K562 (cell line): ENCODE data around the gene COPS9. TPM values are rescaled to one million over a fixed set of nuclear protein-coding genes. Genes with fewer than 3 reads are reported as not detected.

ENCODE experiments used
- ATAC-seq: fragments of 200-7000 bp; cut with Tn5 transposase; 3 replicates; pipeline ENCODE4 v1.9.1; 2020; ENCODE audit warnings: moderate library complexity
- BruUV-seq: library from RNA; stranded (reverse); fragments of 400-500 nt; replicated peaks from 2 replicates; lab custom pipeline; 2021; lab: Mats Ljungman, UMichigan
- CTCF ChIA-PET: fragments of 300-600 bp; formaldehyde crosslinking; extraction: SDS; loops from one replicate; lab custom pipeline; 2021; ENCODE audit warnings: low intra/inter-chr PET ratio; lab: Yijun Ruan, JAX
- POLR2A ChIA-PET: fragments of 300-600, 350-650 bp; sonication (Branson Sonifier 250); formaldehyde crosslinking; extraction: SDS; loops from one replicate; lab custom pipeline; 2021; ENCODE audit warnings: antibody characterized with exemption, inconsistent platforms; lab: Yijun Ruan, JAX
- DNase-seq, 4 experiments: peaks; one replicate each; pipeline versions ENCODE4 v3.0.0 to v3.0.0-alpha.2; 2011 to 2018; ENCODE audit warnings: low spot score in 3 of 4, mixed read lengths in 3 of 4; ENCODE audit errors: extremely low read depth in 1 of 4
- FAIRE-seq: peaks from 2 replicates; lab custom pipeline; 2011; peaks lifted over from hg19 to GRCh38; lab: Jason Lieb, UNC
- H2AFZ ChIP-seq: 2 replicates; pipeline ENCODE4 v1.6.0; 2011; ENCODE audit warnings: low read depth, low read length, control low read depth, inconsistent platforms
- H3K27ac ChIP-seq: fragments of 200-600 bp; 3 replicates; pipeline ENCODE4 v1.8.0; 2011; ENCODE audit warnings: low read depth, mild to moderate bottlenecking, control low read depth, inconsistent platforms, low read length, moderate library complexity, mixed read lengths; ENCODE audit errors: extremely low read depth
- H3K27me3 ChIP-seq, 2 experiments: fragments of 300-600 bp in 1 of 2; 2 replicates in 1 of 2; 3 replicates in 1 of 2; pipeline versions ENCODE4 v1.6.0 to v1.8.0; 2011; ENCODE audit warnings: inconsistent platforms in 2 of 2, low read length in 2 of 2, mild to moderate bottlenecking in 1 of 2, mixed read lengths in 1 of 2, moderate library complexity in 1 of 2; ENCODE audit not compliant: control insufficient read depth in 2 of 2, insufficient read depth in 2 of 2
- H3K36me3 ChIP-seq: fragments of 300-600 bp; 3 replicates; pipeline ENCODE4 v1.8.0; 2011; ENCODE audit warnings: mild to moderate bottlenecking, low read length, inconsistent platforms; ENCODE audit not compliant: control insufficient read depth, insufficient read depth
- H3K4me1 ChIP-seq, 2 experiments: fragments of 200-600 bp in 1 of 2; replicated peaks in 1 of 2; 2 replicates in 1 of 2; 3 replicates in 1 of 2; pipeline versions ENCODE4 v1.5.1 to v1.8.0; 2011; ENCODE audit warnings: inconsistent platforms in 2 of 2, low read length in 2 of 2, mild to moderate bottlenecking in 1 of 2, mixed read lengths in 1 of 2, moderate library complexity in 1 of 2; ENCODE audit not compliant: control insufficient read depth in 2 of 2, insufficient read depth in 2 of 2
- H3K4me2 ChIP-seq: 2 replicates; pipeline ENCODE4 v1.6.1; 2011; ENCODE audit warnings: low read length, control low read depth, inconsistent platforms, mixed read lengths; ENCODE audit not compliant: insufficient read depth
- H3K4me3 ChIP-seq: fragments of 200-600 bp; sonication (generic), shearing (Covaris generic); 2 replicates; pipeline ENCODE4 v1.5.1; 2016; ENCODE audit warnings: control low read depth, inconsistent platforms
- H3K79me2 ChIP-seq: fragments of 200-600 bp; 3 replicates; pipeline ENCODE4 v1.8.0; 2011; ENCODE audit warnings: low read length, inconsistent platforms; ENCODE audit not compliant: control insufficient read depth, insufficient read depth
- H3K9ac ChIP-seq, 2 experiments: 2 replicates each; pipeline versions ENCODE4 v1.6.0 to v1.6.1; 2011; ENCODE audit warnings: low read depth in 2 of 2, low read length in 2 of 2, control low read depth in 1 of 2, inconsistent platforms in 1 of 2, mild to moderate bottlenecking in 1 of 2, mixed read lengths in 1 of 2; ENCODE audit not compliant: insufficient read depth in 1 of 2
- H3K9me1 ChIP-seq: one replicate; pipeline ENCODE4 v1.6.0; 2011; ENCODE audit warnings: inconsistent platforms, mild to moderate bottlenecking, low read length, moderate library complexity; ENCODE audit not compliant: control insufficient read depth, insufficient read depth
- H3K9me3 ChIP-seq: replicated peaks from 2 replicates; pipeline ENCODE4 v1.5.1; 2011; ENCODE audit warnings: low read depth, low read length, inconsistent platforms; ENCODE audit not compliant: control insufficient read depth, insufficient read depth
- H4K20me1 ChIP-seq: replicated peaks from 2 replicates; pipeline ENCODE4 v1.6.1; 2011; ENCODE audit warnings: low read length, inconsistent platforms, mixed read lengths; ENCODE audit not compliant: control insufficient read depth, insufficient read depth
- BRF1 ChIP-seq: IDR thresholded peaks from 3 replicates; pipeline ENCODE4 v1.6.1; 2011; ENCODE audit warnings: borderline replicate concordance, mild to moderate bottlenecking; ENCODE audit not compliant: insufficient read length; ENCODE audit errors: extremely low read depth
- HMG20B ChIP-seq: fragments of 250-450 bp; sonication (Bioruptor Pico); IDR thresholded peaks from 2 replicates; pipeline ENCODE4 v1.5.0; 2021; ENCODE audit warnings: mild to moderate bottlenecking
- IFI16 ChIP-seq: fragments of 250-450 bp; sonication (Bioruptor Pico); IDR thresholded peaks from 2 replicates; pipeline ENCODE4 v2.1.2; 2022; ENCODE audit warnings: mild to moderate bottlenecking, inconsistent platforms
- L3MBTL2 ChIP-seq: fragments of 450-650 bp; IDR thresholded peaks from 2 replicates; pipeline ENCODE4 v1.6.1; 2016; ENCODE audit warnings: mild to moderate bottlenecking, moderate library complexity
- MBD1 ChIP-seq: fragments of 250-450 bp; sonication (Bioruptor Pico); IDR thresholded peaks from 2 replicates; pipeline ENCODE4 v1.8.0; 2022; ENCODE audit warnings: inconsistent platforms
- MTF1 ChIP-seq: fragments of 250-450 bp; sonication (Bioruptor Pico); IDR thresholded peaks from 2 replicates; pipeline ENCODE4 v1.9.0; 2021; ENCODE audit warnings: moderate library complexity, mild to moderate bottlenecking, inconsistent platforms, borderline replicate concordance
- POU5F1 ChIP-seq: fragments of 150-350 bp; IDR thresholded peaks from 2 replicates; pipeline ENCODE4 v1.6.1; 2014; ENCODE audit warnings: borderline replicate concordance, low read length, low read depth, mild to moderate bottlenecking; ENCODE audit not compliant: partially characterized antibody
- TBL1XR1 ChIP-seq, 2 experiments: IDR thresholded peaks; 2 replicates each; pipeline ENCODE4 v1.6.1; 2012; ENCODE audit warnings: improper control_type of control experiment in 2 of 2, low read length in 2 of 2, mild to moderate bottlenecking in 1 of 2
- ZBED1 ChIP-seq: IDR thresholded peaks from 2 replicates; pipeline ENCODE4 v1.6.1; 2014
- ZBTB33 ChIP-seq: sonication (generic); formaldehyde crosslinking; IDR thresholded peaks from 2 replicates; pipeline ENCODE4 v1.8.1; 2023; ENCODE audit warnings: mild to moderate bottlenecking, missing genetic modification reagents
- WGBS: fragments of 100-300 bp; shearing (Covaris generic); methylation state at CpG from one replicate; pipeline ENCODE4 v1.1.6; 2016; ENCODE audit warnings: low coverage, mixed read lengths; ENCODE audit not compliant: insufficient coverage; ENCODE audit errors: missing lambda C conversion rate; 5-methylcytosine and 5-hydroxymethylcytosine counted together
- in situ Hi-C: fragments of 300-500 bp; cut with MboI; formaldehyde crosslinking; loops from 4 replicates; pipeline ENCODE4 v1.15.0; 2018; ENCODE audit warnings: inconsistent platforms, mixed read lengths
- intact Hi-C: fragments of 100-400 bp; cut with micrococcal nuclease; formaldehyde crosslinking; loops from 2 replicates; pipeline ENCODE4 v1.14.2; 2022
- polyA plus RNA-seq, 8 experiments: library from polyadenylated mRNA; depleted of rRNA in 4 of 8; stranded (reverse) in 5 of 8; unstranded in 3 of 8; fragments of >200 nt; fragmentation: Nextera tagmentation in 2 of 8; fragmentation: Illumina TruSeq in 1 of 8; extraction: Ambion mirVana in 2 of 8; extraction: Trizol in 1 of 8; gene quantifications; 2 replicates each; pipeline versions ENCODE4 v1.2.1 to v1.2.3, GENCODE V29; 2011 to 2014; ENCODE audit warnings: inconsistent platforms in 1 of 8, missing spikeins in 1 of 8
- total RNA-seq, 7 experiments: library from RNA; depleted of rRNA in 6 of 7; stranded (reverse); fragments of >200 nt in 6 of 7; fragmentation: Illumina TruSeq in 2 of 7; extraction: Trizol in 2 of 7; gene quantifications; 2 replicates each; pipeline versions ENCODE4 v1.2.1 to v1.2.3, GENCODE V29; 2011 to 2021; ENCODE audit warnings: low replicate concordance in 1 of 7

COPS9 gene
- total and polyA plus RNA-seq, 9 of the 15 experiments (the other 6 are each of a cell fraction or from before 2014, with no cell fraction given) = 55.0 to 281 (median 99.9) TPM

GRCh38 chr2:240127911-240128607 is 8.0 kb downstream of the COPS9 start:
- intact Hi-C loops = no loop called here
- no peaks in the 10 kb centered on the region for H3K9me3 ChIP-seq
- H3K36me3 ChIP-seq = peaks cover 36% of the 10 kb centered on the region; the same call in 2 of the 3 replicates
- in situ Hi-C loops = no loop called here
- 92% methylated on average over 13 of the region's 16 CpGs for WGBS
- H3K9me1 ChIP-seq = no peaks in the 10 kb centered on the region
- H4K20me1 ChIP-seq = no peaks in the 10 kb centered on the region
- no peaks in the 10 kb centered on the region for H3K79me2 ChIP-seq
- H3K27me3 ChIP-seq = no peaks in the 10 kb centered on the region
- no peak overlapping the region for H3K4me3 ChIP-seq
- TF ChIP-seq POU5F1 = no peak
- no peak for TF ChIP-seq IFI16
- no peak for TF ChIP-seq TBL1XR1 (IDR thresholded peaks at IDR 0.05; ENCODE audit: low read length in 2 of 2)
- TF ChIP-seq, all 486 proteins: peak for 0
- Histone ChIP-seq H2AFZ (no peak overlapping the region), H3K27ac (no peak overlapping the region), H3K9ac (no peak overlapping the region), H3K4me2 (no peak overlapping the region), H3K4me1 (no peaks in the 10 kb centered on the region)
- FAIRE-seq (no peak), ATAC-seq (no peak), DNase-seq (no peak)
- CTCF ChIA-PET = no interaction called here
- POLR2A ChIA-PET = no interaction called here
- BruUV-seq = no TSS peak

GRCh38 chr2:240127191-240127750 is 8.8 kb downstream of the COPS9 start:
- POLR2A ChIA-PET = interaction anchor here (0.5 to 0.7 kb wide), 3 partner anchors 60 to 442 kb away, joined by 3 to 4 read pairs (median 4); no protein-coding TSS in a partner anchor
- Histone ChIP-seq H3K4me2 (no peak overlapping the region), H3K4me3 (no peak overlapping the region), H3K79me2 (no peaks in the 10 kb centered on the region), H2AFZ (no peak overlapping the region), H3K9me1 (no peaks in the 10 kb centered on the region), H3K9ac (no peak overlapping the region), H3K27me3 (no peaks in the 10 kb centered on the region), H3K27ac (no peak overlapping the region), H4K20me1 (no peaks in the 10 kb centered on the region), H3K4me1 (no peaks in the 10 kb centered on the region), H3K36me3 (peaks cover 28% of the 10 kb centered on the region; the same call in 2 of the 3 replicates), H3K9me3 (no peaks in the 10 kb centered on the region)
- FAIRE-seq (no peak), ATAC-seq (no peak), DNase-seq (no peak)
- intact Hi-C loops (no loop called here), in situ Hi-C loops (no loop called here)
- WGBS = 70% methylated on average over 6 of the region's 7 CpGs
- no TSS peak for BruUV-seq
- CTCF ChIA-PET = no interaction called here
- TF ChIP-seq ZBED1 (no peak), L3MBTL2 (no peak), MBD1 (CRISPR knock-in tag) (no peak), HMG20B (CRISPR knock-in tag) (no peak), MTF1 (CRISPR knock-in tag) (no peak), BRF1 (no peak), ZBTB33 (CRISPR knock-in tag) (no peak)
